Fibroblast of peridontal ligament (primary cell): ENCODE results near the gene GLCE.

Source experiments
- DNase-seq: peaks from one replicate; pipeline ENCODE4 v3.0.0-alpha.2; 2010; ENCODE audit errors: extremely low read depth

Gene GLCE

GRCh38 chr15:69160141-69160993 lies at the start of gene GLCE:
Gene GLCE, plus strand, starts transcription at chr15:69160635. Its CDS starts 95,172 bp downstream, at chr15:69255807.
- DNase-seq, result peak; percentile 89

- DNase-seq, result no peak
Measured at GRCh38 chr15:69114331-69114928, 46.0 kb upstream of the GLCE start.

- no peak for DNase-seq
Measured at GRCh38 chr15:69115031-69115430, 45.4 kb upstream of the GLCE start.

- DNase-seq, result no peak
Measured at GRCh38 chr15:69116391-69116790, 44.0 kb upstream of the GLCE start.

GRCh38 chr15:69117431-69117871 lies 43.0 kb upstream of the GLCE start:
- DNase-seq, result no peak

- DNase-seq, result no peak
Measured at GRCh38 chr15:69118089-69118488, 42.3 kb upstream of the GLCE start.

- DNase-seq, result no peak
Measured at GRCh38 chr15:69119001-69119400, 41.4 kb upstream of the GLCE start.

- DNase-seq, result no peak
Measured at GRCh38 chr15:69119683-69120395, 40.6 kb upstream of the GLCE start.

GRCh38 chr15:69120732-69121131 lies 39.7 kb upstream of the GLCE start:
- DNase-seq, result no peak

- no peak for DNase-seq
Measured at GRCh38 chr15:69121198-69121828, 39.1 kb upstream of the GLCE start.

- DNase-seq, result no peak
Measured at GRCh38 chr15:69125236-69125635, 35.2 kb upstream of the GLCE start.

GRCh38 chr15:69126054-69126469 lies 34.4 kb upstream of the GLCE start:
- DNase-seq, result peak; percentile 3

- DNase-seq, result no peak
Measured at GRCh38 chr15:69127306-69127705, 33.1 kb upstream of the GLCE start.

- peak; percentile 43 for DNase-seq
Measured at GRCh38 chr15:69128667-69129311, 31.6 kb upstream of the GLCE start.

- DNase-seq, result no peak
Measured at GRCh38 chr15:69131362-69132220, 28.8 kb upstream of the GLCE start.

- DNase-seq, result no peak
Measured at GRCh38 chr15:69132430-69132829, 28.0 kb upstream of the GLCE start.

- no peak for DNase-seq
Measured at GRCh38 chr15:69132977-69133861, 27.2 kb upstream of the GLCE start.

- no peak for DNase-seq
Measured at GRCh38 chr15:69133862-69134519, 26.4 kb upstream of the GLCE start.

- no peak for DNase-seq
Measured at GRCh38 chr15:69134791-69135190, 25.6 kb upstream of the GLCE start.
